OCI-LY7 (cell line): ENCODE results near the gene NLGN4Y. TPM values are rescaled to one million over a fixed set of nuclear protein-coding genes. Genes with fewer than 3 reads are reported as not detected.

ENCODE experiments used
- BruUV-seq: library from RNA; stranded (reverse); fragments of 400-500 nt; replicated peaks from 2 replicates; lab custom pipeline; 2021; lab: Mats Ljungman, UMichigan
- CTCF ChIA-PET: fragments of 300-600 bp; sonication (Branson Sonifier 250); formaldehyde crosslinking; loops from one replicate; lab custom pipeline; 2022; ENCODE audit warnings: antibody characterized with exemption; ENCODE audit not compliant: unreplicated experiment; lab: Charles Lee
- POLR2A ChIA-PET: fragments of 300-600 bp; sonication (Branson Sonifier 250); formaldehyde crosslinking; loops from one replicate; lab custom pipeline; 2022; ENCODE audit warnings: antibody characterized with exemption; lab: Charles Lee
- DNase-seq: peaks from one replicate; pipeline ENCODE4 v3.0.0-alpha.2; 2015; ENCODE audit warnings: low spot score
- H2AFZ ChIP-seq: fragments of 200-600 bp; sonication (generic), shearing (Covaris generic); 2 replicates; pipeline ENCODE4 v1.6.1; 2014; ENCODE audit warnings: mild to moderate bottlenecking, antibody characterized with exemption, low read length, moderate library complexity
- H3K27ac ChIP-seq: fragments of 200-600 bp; sonication (generic); 2 replicates; pipeline ENCODE4 v1.5.1; 2014; ENCODE audit warnings: mixed run types, low read depth, mild to moderate bottlenecking, moderate library complexity, low read length, inconsistent platforms; ENCODE audit not compliant: poor library complexity, severe bottlenecking
- H3K36me3 ChIP-seq: fragments of 200-600 bp; sonication (generic); 2 replicates; pipeline ENCODE4 v1.6.1; 2014; ENCODE audit warnings: mild to moderate bottlenecking, antibody characterized with exemption, low read length, moderate library complexity, mixed read lengths; ENCODE audit not compliant: insufficient read depth
- H3K4me1 ChIP-seq: fragments of 200-600 bp; sonication (generic); 2 replicates; pipeline ENCODE4 v1.5.1; 2014; ENCODE audit warnings: mild to moderate bottlenecking, low read length; ENCODE audit not compliant: insufficient read depth, poor library complexity, severe bottlenecking
- H3K4me2 ChIP-seq: fragments of 200-600 bp; sonication (generic); 2 replicates; pipeline ENCODE4 v1.6.1; 2014; ENCODE audit warnings: mild to moderate bottlenecking, low read length
- H3K4me3 ChIP-seq: fragments of 200-600 bp; sonication (generic); 2 replicates; pipeline ENCODE4 v1.5.1; 2014; ENCODE audit warnings: mild to moderate bottlenecking, low read depth, low read length; ENCODE audit not compliant: poor library complexity, severe bottlenecking
- H3K79me2 ChIP-seq: fragments of 200-600 bp; sonication (generic); 2 replicates; pipeline ENCODE4 v1.6.1; 2016; ENCODE audit warnings: low read depth, mild to moderate bottlenecking, low read length, moderate library complexity, mixed read lengths; ENCODE audit not compliant: insufficient read depth
- H3K9me2 ChIP-seq: fragments of 200-600 bp; sonication (generic); 2 replicates; pipeline ENCODE4 v1.6.1; 2016; ENCODE audit warnings: mild to moderate bottlenecking, low read length, mixed read lengths; ENCODE audit not compliant: insufficient read depth
- H3K9me3 ChIP-seq: fragments of 200-600 bp; sonication (generic); 2 replicates; pipeline ENCODE4 v1.6.1; 2014; ENCODE audit warnings: mild to moderate bottlenecking, mixed run types, low read length, mixed read lengths
- H4K20me1 ChIP-seq: fragments of 200-600 bp; sonication (generic); 2 replicates; pipeline ENCODE4 v1.6.1; 2014; ENCODE audit warnings: mild to moderate bottlenecking, antibody characterized with exemption, low read length, moderate library complexity, mixed read lengths; ENCODE audit not compliant: insufficient read depth
- CTCF ChIP-seq: fragments of 200-600 bp; sonication (generic); conservative IDR thresholded peaks from 2 replicates; pipeline ENCODE4 v1.5.1; 2014; ENCODE audit warnings: mild to moderate bottlenecking, antibody characterized with exemption, low read length, moderate library complexity, mixed read lengths
- EZH2phosphoT487 ChIP-seq: fragments of 200-600 bp; sonication (generic); IDR thresholded peaks from 2 replicates; pipeline ENCODE4 v1.6.1; 2018; ENCODE audit warnings: low read depth, borderline replicate concordance, mild to moderate bottlenecking, mixed run types, antibody characterized with exemption, low read length, moderate library complexity, mixed read lengths
- intact Hi-C: fragments of 100-400 bp; cut with micrococcal nuclease; formaldehyde crosslinking; loops from one replicate; pipeline ENCODE4 v1.10.0; 2022; ENCODE audit not compliant: unreplicated experiment
- total RNA-seq, 2 experiments: library from RNA; depleted of rRNA in 1 of 2; stranded (reverse); fragments of >200 nt in 1 of 2; shearing (Covaris generic) in 1 of 2; gene quantifications; 2 replicates each; pipeline ENCODE4 v1.2.3, GENCODE V29; 2014 to 2022

NLGN4Y gene
- total RNA-seq, 2 experiments from 2014 or later: not detected

DNA sequence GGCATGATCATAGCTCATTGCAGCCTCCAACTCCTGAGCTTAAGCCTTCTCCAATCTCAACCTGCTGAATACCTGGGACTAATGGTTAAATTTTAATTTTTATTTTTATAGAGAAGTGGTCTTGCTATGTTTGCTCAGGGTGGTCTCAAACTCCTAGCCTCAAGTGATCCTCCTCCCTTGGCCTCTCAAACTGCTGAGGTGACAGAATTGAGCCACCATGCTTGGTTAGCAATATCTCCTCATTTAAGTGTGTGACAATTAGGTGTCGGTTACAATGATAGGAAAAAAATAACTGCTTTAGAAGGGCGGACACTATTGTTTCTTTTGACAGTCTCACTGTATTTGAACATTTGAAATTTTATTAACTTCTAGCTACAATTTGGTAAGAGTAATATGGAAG is 300.3 kb downstream of the NLGN4Y start:
- CTCF ChIA-PET: no interaction called here

GRCh38 chrY:14825728-14826127 is 301.4 kb downstream of the NLGN4Y start:
- Histone ChIP-seq H3K79me2 (no peaks in the 10 kb centered on the region), H2AFZ (no peak overlapping the region), H3K27ac (no peak overlapping the region), H3K36me3 (no peaks in the 10 kb centered on the region), H3K9me2 (no peaks in the 10 kb centered on the region), H3K4me2 (no peak overlapping the region), H3K4me3 (no peak overlapping the region), H3K4me1 (no peaks in the 10 kb centered on the region), H3K9me3 (no peaks in the 10 kb centered on the region), H4K20me1 (no peaks in the 10 kb centered on the region)
- BruUV-seq: no TSS peak
- ChIA-PET POLR2A (interaction anchor here (0.6 kb wide), 1 partner anchor 48 kb away, joined by 5 read pairs; no protein-coding TSS in a partner anchor), CTCF (no interaction called here)
- intact Hi-C loops: no loop called here
- TF ChIP-seq CTCF: no peak
- DNase-seq: no peak

More for the DNA sequence above, 300.3 kb downstream of the NLGN4Y start:
- no peak overlapping the region for H3K27ac ChIP-seq
- H3K36me3 ChIP-seq: no peaks in the 10 kb centered on the region
- no peak for DNase-seq
- POLR2A ChIA-PET: interaction anchor here (0.6 to 1.1 kb wide), 2 partner anchors 15 to 91 kb away, joined by 3 read pairs; no protein-coding TSS in a partner anchor
- BruUV-seq: no TSS peak
- intact Hi-C loops: no loop called here
- H4K20me1 ChIP-seq: no peaks in the 10 kb centered on the region
- no peaks in the 10 kb centered on the region for H3K4me1 ChIP-seq
- no peak overlapping the region for H3K4me2 ChIP-seq
- H3K79me2 ChIP-seq: no peaks in the 10 kb centered on the region
- no peak for TF ChIP-seq EZH2phosphoT487
- TF ChIP-seq CTCF: no peak
- no peak overlapping the region for H2AFZ ChIP-seq
- no peak overlapping the region for H3K4me3 ChIP-seq
- H3K9me2 ChIP-seq: no peaks in the 10 kb centered on the region
- H3K9me3 ChIP-seq: no peaks in the 10 kb centered on the region

DNA sequence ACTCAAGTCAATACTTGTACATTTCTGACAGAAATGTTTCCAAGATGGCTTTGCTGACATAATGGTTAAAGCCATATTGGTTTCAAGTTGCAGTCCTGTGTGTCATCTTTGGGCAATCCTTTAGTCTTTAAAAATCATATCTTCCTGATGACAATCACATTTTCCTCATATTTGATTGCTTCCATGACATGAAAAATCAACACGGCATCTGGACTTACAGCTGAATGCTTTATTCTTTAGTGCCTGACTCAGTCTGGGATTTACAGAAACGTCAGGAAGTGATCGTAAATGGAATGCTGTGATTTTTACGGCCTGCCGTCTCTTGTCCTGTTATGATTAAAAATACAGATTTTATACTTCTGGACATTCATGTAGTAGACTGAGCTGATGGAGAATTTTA is 304.2 kb downstream of the NLGN4Y start:
- Histone ChIP-seq H3K4me1 (no peaks in the 10 kb centered on the region), H3K27ac (no peak overlapping the region), H2AFZ (no peak overlapping the region), H3K4me2 (no peak overlapping the region), H3K9me3 (no peaks in the 10 kb centered on the region), H3K9me2 (no peaks in the 10 kb centered on the region), H3K79me2 (no peaks in the 10 kb centered on the region), H3K4me3 (no peak overlapping the region), H4K20me1 (no peaks in the 10 kb centered on the region), H3K36me3 (no peaks in the 10 kb centered on the region)
- intact Hi-C loops: no loop called here
- TF ChIP-seq CTCF (no peak), EZH2phosphoT487 (no peak)
- no TSS peak for BruUV-seq
- CTCF ChIA-PET: no interaction called here
- no peak for DNase-seq
- POLR2A ChIA-PET: no interaction called here
